ENCODE measurements around the gene CSPG5. TPM values are rescaled to one million over a fixed set of nuclear protein-coding genes. Genes with fewer than 3 reads are reported as not detected.

The CSPG5 gene
- total and polyA plus RNA-seq, 11 donors = 0.12 to 0.86 (median 0.34) TPM; not detected in 1

DNA sequence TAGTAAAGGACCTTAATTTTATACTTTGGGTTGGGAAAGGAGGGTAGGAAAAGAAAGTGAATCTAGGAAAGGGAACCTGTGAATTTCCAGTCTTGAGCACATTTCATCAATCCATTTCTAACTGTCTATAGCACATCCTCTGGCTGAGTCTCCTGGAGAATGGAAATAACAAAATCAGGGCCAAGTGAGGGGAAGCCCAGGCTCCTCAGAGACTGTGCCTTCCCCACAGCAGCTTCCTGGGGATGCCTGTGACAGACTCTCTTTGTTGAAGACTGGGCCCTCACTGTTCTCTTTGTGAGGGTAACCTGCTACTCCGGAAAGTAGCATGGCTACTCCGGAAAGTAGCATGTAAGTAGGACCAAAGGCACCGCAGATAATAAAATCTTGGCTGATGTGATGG, 22.6 kb upstream of the CSPG5 start:
- intact Hi-C loops (cut with DNase I) = no loop called here

DNA sequence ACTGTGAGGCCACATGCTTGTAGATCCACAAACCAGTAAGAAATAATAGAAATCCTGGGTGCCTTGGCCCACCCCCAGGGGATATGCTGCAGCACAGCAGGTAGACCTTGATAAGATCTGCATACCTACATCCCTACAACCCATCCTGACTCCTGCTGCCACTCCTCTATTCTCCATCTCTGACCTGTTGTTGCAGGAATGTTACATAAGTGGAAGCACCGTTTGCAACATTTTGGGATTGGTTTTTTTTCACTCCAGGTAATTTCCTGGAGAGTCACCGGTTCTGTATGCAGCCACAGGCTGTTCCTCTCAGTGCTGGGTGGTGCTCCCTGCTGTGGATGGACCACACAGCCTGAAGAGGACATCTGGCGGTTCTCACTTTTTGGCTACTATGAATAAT, 16.1 kb upstream of the CSPG5 start:
- TF ChIP-seq POLR2A (IDR thresholded peaks at IDR 0.05) = no peak
- TF ChIP-seq, protein P1, sequence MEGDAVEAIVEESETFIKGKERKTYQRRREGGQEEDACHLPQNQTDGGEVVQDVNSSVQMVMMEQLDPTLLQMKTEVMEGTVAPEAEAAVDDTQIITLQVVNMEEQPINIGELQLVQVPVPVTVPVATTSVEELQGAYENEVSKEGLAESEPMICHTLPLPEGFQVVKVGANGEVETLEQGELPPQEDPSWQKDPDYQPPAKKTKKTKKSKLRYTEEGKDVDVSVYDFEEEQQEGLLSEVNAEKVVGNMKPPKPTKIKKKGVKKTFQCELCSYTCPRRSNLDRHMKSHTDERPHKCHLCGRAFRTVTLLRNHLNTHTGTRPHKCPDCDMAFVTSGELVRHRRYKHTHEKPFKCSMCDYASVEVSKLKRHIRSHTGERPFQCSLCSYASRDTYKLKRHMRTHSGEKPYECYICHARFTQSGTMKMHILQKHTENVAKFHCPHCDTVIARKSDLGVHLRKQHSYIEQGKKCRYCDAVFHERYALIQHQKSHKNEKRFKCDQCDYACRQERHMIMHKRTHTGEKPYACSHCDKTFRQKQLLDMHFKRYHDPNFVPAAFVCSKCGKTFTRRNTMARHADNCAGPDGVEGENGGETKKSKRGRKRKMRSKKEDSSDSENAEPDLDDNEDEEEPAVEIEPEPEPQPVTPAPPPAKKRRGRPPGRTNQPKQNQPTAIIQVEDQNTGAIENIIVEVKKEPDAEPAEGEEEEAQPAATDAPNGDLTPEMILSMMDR (IDR thresholded peaks at IDR 0.05) = no peak
- peaks cover 0 to 6% (median 0%) of the 10 kb centered on the region in 12 donors for H3K4me1 ChIP-seq
- H3K27me3 ChIP-seq = no peaks in the 10 kb centered on the region
- 74 to 83% (median 80%) methylated on average over 3 of the region's 3 CpGs for WGBS, 4 donors
- ATAC-seq = no peak
- no peak for DNase-seq
- intact Hi-C loops (cut with DNase I) = no loop called here
- H3K4me3 ChIP-seq = no peak overlapping the region
- H3K9me3 ChIP-seq = no peaks in the 10 kb centered on the region
- H3K27ac ChIP-seq = no peak overlapping the region
- H3K36me3 ChIP-seq = peaks cover 0 to 61% (median 25%) of the 10 kb centered on the region in 9 donors

More for the DNA sequence above, 22.6 kb upstream of the CSPG5 start:
- ATAC-seq (peak in 1 of 4 donors; percentile 77), DNase-seq (no peak)
- Histone ChIP-seq H3K36me3 (peaks cover 0 to 51% (median 11%) of the 10 kb centered on the region in 9 donors), H3K27me3 (no peaks in the 10 kb centered on the region), H3K27ac (no peak overlapping the region), H3K4me1 (peaks cover 0 to 8% (median 0%) of the 10 kb centered on the region in 12 donors), H3K4me3 (no peak overlapping the region), H3K9me3 (no peaks in the 10 kb centered on the region)
- no peak for TF ChIP-seq POLR2A (IDR thresholded peaks at IDR 0.05)
- TF ChIP-seq, protein P1 (IDR thresholded peaks at IDR 0.05) = no peak
- WGBS, 4 donors = 35 to 67% (median 59%) methylated on average over 3 of the region's 3 CpGs

DNA sequence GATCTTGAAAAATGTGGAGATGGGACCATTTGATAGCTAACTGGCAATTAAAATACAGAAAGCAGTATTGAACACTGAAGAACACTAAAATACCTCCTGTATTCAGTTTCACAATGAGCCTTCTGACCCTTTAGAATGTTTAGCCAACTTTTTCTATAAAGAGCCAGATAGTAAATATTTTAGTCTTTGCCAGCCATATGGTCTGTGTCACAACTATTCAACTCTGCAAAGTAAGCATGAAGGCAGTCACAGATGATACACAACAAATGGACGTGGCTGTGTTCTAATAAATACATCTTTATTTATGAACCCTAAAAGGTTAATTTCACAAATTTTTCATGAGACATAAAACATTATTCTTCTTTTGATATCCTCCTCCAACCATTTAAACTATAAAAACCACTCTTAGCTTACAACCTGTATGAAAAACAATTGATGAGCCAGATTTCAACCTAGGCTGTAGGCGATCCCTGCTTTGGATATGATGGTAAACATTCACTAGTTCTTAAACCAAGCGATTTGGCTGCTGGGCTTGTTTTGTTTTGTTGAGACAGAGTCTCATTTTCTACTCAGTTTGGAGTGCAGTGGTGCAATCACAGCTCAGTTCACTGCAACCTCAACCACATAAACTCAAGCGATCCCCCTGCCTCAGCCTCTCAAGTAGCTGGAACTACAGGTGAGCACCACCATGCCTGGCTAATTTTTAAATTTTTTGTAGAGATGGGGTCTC, 13.6 kb upstream of the CSPG5 start:
- Histone ChIP-seq H3K9me3 (no peaks in the 10 kb centered on the region), H3K27me3 (no peaks in the 10 kb centered on the region), H3K27ac (no peak overlapping the region), H3K4me1 (peaks cover 0 to 6% (median 0%) of the 10 kb centered on the region in 12 donors), H3K4me3 (no peak overlapping the region), H3K36me3 (peaks cover 0 to 71% (median 42%) of the 10 kb centered on the region in 9 donors)
- 89 to 94% (median 92%) methylated on average over 4 of the region's 4 CpGs for WGBS, 4 donors
- DNase-seq (no peak), ATAC-seq (no peak)
- TF ChIP-seq, protein P1 (IDR thresholded peaks at IDR 0.05) = no peak
- TF ChIP-seq POLR2A (IDR thresholded peaks at IDR 0.05) = no peak
- intact Hi-C loops (cut with DNase I) = no loop called here

DNA sequence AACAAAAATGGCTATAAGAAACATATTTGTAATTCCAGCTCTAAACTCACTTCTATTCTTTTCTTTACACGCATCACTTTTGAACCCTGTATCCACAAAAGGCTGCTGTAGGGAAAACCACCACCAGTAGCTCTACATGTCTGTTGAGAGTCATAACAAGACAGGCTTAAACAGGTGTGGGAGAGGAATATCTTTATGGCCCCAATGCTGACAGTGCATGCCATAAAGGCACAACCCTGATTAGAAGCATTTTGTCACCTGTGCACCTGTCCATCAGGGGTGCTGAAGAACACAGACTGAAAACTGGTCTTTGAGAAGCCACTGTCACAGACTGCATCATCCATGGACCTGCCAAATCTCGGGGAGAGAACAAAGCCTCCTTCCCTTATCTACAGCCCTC, 11.6 kb upstream of the CSPG5 start:
- DNase-seq (no peak), ATAC-seq (no peak)
- H3K4me3 ChIP-seq = no peak overlapping the region
- 78 to 91% (median 83%) methylated on average over 2 of the region's 2 CpGs for WGBS, 4 donors
- TF ChIP-seq POLR2A (IDR thresholded peaks at IDR 0.05) = no peak
- TF ChIP-seq, protein P1 (IDR thresholded peaks at IDR 0.05) = no peak
- peaks cover 0 to 6% (median 0%) of the 10 kb centered on the region in 12 donors for H3K4me1 ChIP-seq
- no peak overlapping the region for H3K27ac ChIP-seq
- no peaks in the 10 kb centered on the region for H3K27me3 ChIP-seq
- H3K36me3 ChIP-seq = peaks cover 0 to 84% (median 61%) of the 10 kb centered on the region in 9 donors
- H3K9me3 ChIP-seq = no peaks in the 10 kb centered on the region
- intact Hi-C loops (cut with DNase I) = no loop called here

Measured in heart left ventricle (tissue), 16 donors.